ENCODE results near the gene BMI1. TPM values are rescaled to one million over a fixed set of nuclear protein-coding genes. Genes with fewer than 3 reads are reported as not detected.

Gene BMI1
- total and polyA plus RNA-seq, 2 of the 4 experiments (the other 2 are of a cell fraction), result 19.7 to 25.8 TPM

GRCh38 chr10:22363305-22363704 lies 42.4 kb downstream of the BMI1 start:
- H2BK15ac ChIP-seq (ENCODE audit: low read depth, low read length), result no peak overlapping the region
- H2BK120ac ChIP-seq (ENCODE audit: low read depth, low read length), result no peak overlapping the region
- ChIA-PET POLR2A (ENCODE audit: unreplicated experiment) (no interaction called here), CTCF (no interaction called here)
- no peak overlapping the region for H2BK5ac ChIP-seq (ENCODE audit: low read depth, low read length, poor library complexity, severe bottlenecking)
- no peak overlapping the region for H2BK20ac ChIP-seq (ENCODE audit: low read depth, low read length)
- no peak for DNase-seq
- no peak overlapping the region for H3K27ac ChIP-seq (ENCODE audit: insufficient read depth, low read length)
- no peak for ATAC-seq (ENCODE audit: low read depth)
- no peak overlapping the region for H3K9ac ChIP-seq (ENCODE audit: low read depth, low read length)
- no peak overlapping the region for H3K18ac ChIP-seq (ENCODE audit: low read depth, low read length)
- H3K36me3 ChIP-seq (ENCODE audit: control insufficient read depth, insufficient read depth, low read length), result no peaks in the 10 kb centered on the region
- no peak overlapping the region for H2AK9ac ChIP-seq (replicated peaks; ENCODE audit: low read depth, low read length, poor library complexity)
- no peak overlapping the region for H2AK5ac ChIP-seq (ENCODE audit: low read depth, low read length)
- H3K79me1 ChIP-seq (ENCODE audit: low read depth in 1 of 2, low read length in 2 of 2), result no peaks in the 10 kb centered on the region
- no peak overlapping the region for H3K4ac ChIP-seq (ENCODE audit: low read depth, low read length)
- no peaks in the 10 kb centered on the region for H4K20me1 ChIP-seq (ENCODE audit: insufficient read depth, low read length)
- H4K5ac ChIP-seq (ENCODE audit: low read depth, low read length), result no peak overlapping the region
- no peak for TF ChIP-seq MAFK (IDR thresholded peaks at IDR 0.05; ENCODE audit: low read depth, low read length)
- TF ChIP-seq CTCF (conservative IDR thresholded peaks at IDR 0.05; ENCODE audit: low read depth, low read length), result no peak
- no peak for TF ChIP-seq ELK1 (IDR thresholded peaks at IDR 0.05; ENCODE audit: borderline replicate concordance, low read depth, low read length)
- no peak for TF ChIP-seq NFE2L2 (IDR thresholded peaks at IDR 0.05; ENCODE audit: low read depth, low read length)
- TF ChIP-seq MAZ (IDR thresholded peaks at IDR 0.05; ENCODE audit: borderline replicate concordance, low read depth, low read length), result no peak
- no peak for TF ChIP-seq FOS (IDR thresholded peaks at IDR 0.05; ENCODE audit: low read depth, low read length)
- H3K4me1 ChIP-seq (ENCODE audit: control insufficient read depth, insufficient read depth, low read length), result no peaks in the 10 kb centered on the region
- H3K4me3 ChIP-seq (ENCODE audit: insufficient read depth, low read depth, low read length), result no peak overlapping the region
- no peak overlapping the region for H3K56ac ChIP-seq (ENCODE audit: extremely low read depth, insufficient read depth, low read length)
- H3K14ac ChIP-seq (replicated peaks; ENCODE audit: low read depth, low read length), result no peak overlapping the region
- no peak overlapping the region for H4K8ac ChIP-seq (ENCODE audit: low read depth in 2 of 2, low read length in 2 of 2)
- no peaks in the 10 kb centered on the region for H3K9me1 ChIP-seq (ENCODE audit: insufficient read depth, low read length)
- H2AFZ ChIP-seq (replicated peaks; ENCODE audit: low read length, poor library complexity), result no peak overlapping the region
- no peak overlapping the region for H3K4me2 ChIP-seq (ENCODE audit: low read depth, low read length)
- H4K91ac ChIP-seq (ENCODE audit: insufficient read depth, low read depth, low read length), result no peak overlapping the region
- intact Hi-C loops (cut with micrococcal nuclease), result no loop called here
- no peaks in the 10 kb centered on the region for H3K9me3 ChIP-seq (ENCODE audit: control insufficient read depth, insufficient read depth, low read length)
- no CpG with 5 or more reads among the region's 6 CpGs for WGBS, 2 experiments (ENCODE audit: extremely low coverage in 2 of 2, insufficient read length in 1 of 2)
- H3K23ac ChIP-seq (ENCODE audit: low read depth, low read length), result no peak overlapping the region
- dilution Hi-C loops (cut with HindIII; ENCODE audit: low sequenced_read_pairs, unreplicated experiment), result no loop called here
- in situ Hi-C loops (cut with MboI; ENCODE audit: low sequenced_read_pairs), result no loop called here
- BruUV-seq (replicated peaks), result no TSS peak
- peaks cover 1% of the 10 kb centered on the region; the same call in 1 of the 2 replicates for H3K27me3 ChIP-seq (ENCODE audit: control insufficient read depth, insufficient read depth, low read length)
